B cell (primary cell): ENCODE results near the gene ACP5.

Source experiments
- EZH2 ChIP-seq: IDR thresholded peaks from 2 replicates; pipeline ENCODE4 v1.6.1; 2012; ENCODE audit warnings: borderline replicate concordance, low read depth, mild to moderate bottlenecking, moderate library complexity, low read length; ENCODE audit not compliant: insufficient read depth, poor library complexity, severe bottlenecking
- TF ChIP-seq, protein P1 (sequence below): fragments of 200-600 bp; IDR thresholded peaks from one replicate; pipeline ENCODE4 v1.8.0; 2022; ENCODE audit warnings: antibody characterized with exemption, mild to moderate bottlenecking

DNA sequence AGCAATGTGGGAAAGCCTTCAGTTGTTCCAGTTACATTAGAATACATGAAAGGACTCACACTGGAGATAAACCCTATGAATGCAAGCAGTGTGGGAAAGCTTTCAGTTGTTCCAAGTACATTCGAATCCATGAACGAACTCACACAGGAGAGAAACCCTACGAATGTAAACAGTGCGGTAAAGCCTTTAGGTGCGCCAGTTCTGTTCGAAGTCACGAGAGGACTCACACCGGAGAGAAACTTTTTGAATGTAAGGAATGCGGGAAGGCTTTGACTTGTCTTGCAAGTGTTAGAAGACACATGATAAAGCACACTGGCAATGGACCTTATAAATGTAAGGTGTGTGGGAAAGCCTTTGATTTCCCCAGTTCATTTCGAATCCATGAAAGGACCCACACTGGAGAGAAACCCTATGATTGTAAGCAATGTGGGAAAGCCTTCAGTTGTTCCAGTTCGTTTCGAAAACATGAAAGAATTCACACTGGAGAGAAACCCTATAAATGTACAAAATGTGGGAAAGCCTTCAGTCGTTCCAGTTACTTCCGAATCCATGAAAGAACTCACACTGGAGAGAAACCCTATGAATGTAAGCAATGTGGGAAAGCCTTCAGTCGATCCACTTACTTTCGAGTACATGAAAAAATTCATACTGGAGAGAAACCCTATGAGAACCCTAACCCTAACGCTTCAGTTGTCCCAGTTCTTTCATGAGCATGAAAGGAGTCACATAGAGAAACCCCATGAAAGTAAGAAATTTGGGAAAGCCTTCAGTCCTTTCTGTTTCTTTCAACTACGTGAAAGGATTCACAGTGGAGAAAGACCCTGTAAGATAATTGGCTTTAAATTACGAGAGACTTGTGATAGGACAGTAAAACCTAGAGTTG is 40.0 kb upstream of the ACP5 start:
- TF ChIP-seq, protein P1, sequence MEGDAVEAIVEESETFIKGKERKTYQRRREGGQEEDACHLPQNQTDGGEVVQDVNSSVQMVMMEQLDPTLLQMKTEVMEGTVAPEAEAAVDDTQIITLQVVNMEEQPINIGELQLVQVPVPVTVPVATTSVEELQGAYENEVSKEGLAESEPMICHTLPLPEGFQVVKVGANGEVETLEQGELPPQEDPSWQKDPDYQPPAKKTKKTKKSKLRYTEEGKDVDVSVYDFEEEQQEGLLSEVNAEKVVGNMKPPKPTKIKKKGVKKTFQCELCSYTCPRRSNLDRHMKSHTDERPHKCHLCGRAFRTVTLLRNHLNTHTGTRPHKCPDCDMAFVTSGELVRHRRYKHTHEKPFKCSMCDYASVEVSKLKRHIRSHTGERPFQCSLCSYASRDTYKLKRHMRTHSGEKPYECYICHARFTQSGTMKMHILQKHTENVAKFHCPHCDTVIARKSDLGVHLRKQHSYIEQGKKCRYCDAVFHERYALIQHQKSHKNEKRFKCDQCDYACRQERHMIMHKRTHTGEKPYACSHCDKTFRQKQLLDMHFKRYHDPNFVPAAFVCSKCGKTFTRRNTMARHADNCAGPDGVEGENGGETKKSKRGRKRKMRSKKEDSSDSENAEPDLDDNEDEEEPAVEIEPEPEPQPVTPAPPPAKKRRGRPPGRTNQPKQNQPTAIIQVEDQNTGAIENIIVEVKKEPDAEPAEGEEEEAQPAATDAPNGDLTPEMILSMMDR: no peak
- no peak for TF ChIP-seq EZH2
